ENCODE data around the gene PDZRN4. TPM values are rescaled to one million over a fixed set of nuclear protein-coding genes. Genes with fewer than 3 reads are reported as not detected.
A peak's percentile ranks its signal among the peaks of the same experiment; 100 is the strongest.
"Not testable (repeated sequence)": the region's sequence is repeated elsewhere in the genome, so short reads cannot be mapped to it uniquely, and the experiment has no call there.

PDZRN4 gene
- polyA plus RNA-seq, 3 donors: not detected

GRCh38 chr12:41285470-41285869 is 97.3 kb downstream of the PDZRN4 start:
- H3K36me3 Mint-ChIP-seq; H3K36me3 ChIP-seq (replicated peaks in 1 of 2; ENCODE audit: control insufficient read depth in 1 of 2, insufficient read depth in 2 of 2, low read length in 2 of 2); DNase-seq; H3K9ac ChIP-seq (ENCODE audit: insufficient read depth, low read length, poor library complexity, severe bottlenecking); H3K27me3 ChIP-seq (ENCODE audit: control insufficient read depth in 2 of 2, insufficient read depth in 2 of 2, low read length in 2 of 2); H3K4me3 Mint-ChIP-seq; H3K4me1 Mint-ChIP-seq; intact Hi-C loops (cut with micrococcal nuclease); H3K4me3 ChIP-seq (replicated peaks in 1 of 3; ENCODE audit: low read depth in 2 of 3, low read length in 3 of 3); H3K9me3 Mint-ChIP-seq; H3K79me2 ChIP-seq (ENCODE audit: insufficient read depth, low read length); H3K27ac Mint-ChIP-seq; H3K9me3 ChIP-seq (replicated peaks in 1 of 2; ENCODE audit: control insufficient read depth in 1 of 2, insufficient read depth in 1 of 2, low read length in 2 of 2); H3K4me1 ChIP-seq (ENCODE audit: control insufficient read depth in 1 of 2, insufficient read depth in 2 of 2, low read length in 2 of 2); H3K4me2 ChIP-seq (replicated peaks; ENCODE audit: extremely low read depth, low read length, poor library complexity, severe bottlenecking); H4K20me1 ChIP-seq (ENCODE audit: insufficient read depth, low read length); H3K27ac ChIP-seq (ENCODE audit: low read depth in 1 of 2, low read length in 2 of 2); H2AFZ ChIP-seq (ENCODE audit: insufficient read depth, low read depth, low read length, poor library complexity, severe bottlenecking); H3K27me3 Mint-ChIP-seq (ENCODE audit: low read depth in 3 of 3): not testable (repeated sequence)
- no CpG with 5 or more reads among the region's 2 CpGs for WGBS (ENCODE audit: insufficient coverage)

GRCh38 chr12:41286426-41286825 is 98.3 kb downstream of the PDZRN4 start:
- no peaks in the 10 kb centered on the region for H3K9me3 ChIP-seq (replicated peaks in 1 of 2; ENCODE audit: control insufficient read depth in 1 of 2, insufficient read depth in 1 of 2, low read length in 2 of 2)
- Mint-ChIP-seq H3K27ac (no peak overlapping the region), H3K4me1 (peaks cover 7% of the 10 kb centered on the region), H3K36me3 (no peaks in the 10 kb centered on the region), H3K27me3 (ENCODE audit: low read depth in 3 of 3) (peaks cover 0 to 2% (median 0%) of the 10 kb centered on the region in 3 donors), H3K9me3 (peaks cover 0 to 8% (median 0%) of the 10 kb centered on the region in 7 donors), H3K4me3 (no peak overlapping the region)
- no peak overlapping the region for H3K4me3 ChIP-seq (replicated peaks in 1 of 3; ENCODE audit: low read depth in 2 of 3, low read length in 3 of 3)
- no peaks in the 10 kb centered on the region for H4K20me1 ChIP-seq (ENCODE audit: insufficient read depth, low read length)
- H3K27ac ChIP-seq (ENCODE audit: low read depth in 1 of 2, low read length in 2 of 2): no peak overlapping the region
- H3K4me2 ChIP-seq (replicated peaks; ENCODE audit: extremely low read depth, low read length, poor library complexity, severe bottlenecking): no peak overlapping the region
- no peak for TF ChIP-seq CTCF (IDR thresholded peaks at IDR 0.05)
- no peaks in the 10 kb centered on the region for H3K4me1 ChIP-seq (ENCODE audit: control insufficient read depth in 1 of 2, insufficient read depth in 2 of 2, low read length in 2 of 2)
- H3K9ac ChIP-seq (ENCODE audit: insufficient read depth, low read length, poor library complexity, severe bottlenecking): no peak overlapping the region
- H2AFZ ChIP-seq (ENCODE audit: insufficient read depth, low read depth, low read length, poor library complexity, severe bottlenecking): peak overlapping the region; percentile 23
- DNase-seq: no peak
- H3K79me2 ChIP-seq (ENCODE audit: insufficient read depth, low read length): no peaks in the 10 kb centered on the region
- no peaks in the 10 kb centered on the region for H3K27me3 ChIP-seq (ENCODE audit: control insufficient read depth in 2 of 2, insufficient read depth in 2 of 2, low read length in 2 of 2)
- WGBS (ENCODE audit: insufficient coverage): no CpG with 5 or more reads among the region's 1 CpG
- H3K36me3 ChIP-seq (replicated peaks in 1 of 2; ENCODE audit: control insufficient read depth in 1 of 2, insufficient read depth in 2 of 2, low read length in 2 of 2): no peaks in the 10 kb centered on the region
- intact Hi-C loops (cut with micrococcal nuclease): no loop called here

Data from CD14-positive monocyte (primary cell).